GM23338 (cell line): ENCODE results near the gene TARBP1. TPM values are rescaled to one million over a fixed set of nuclear protein-coding genes. Genes with fewer than 3 reads are reported as not detected.

Source experiments
- ATAC-seq: fragments of 200-7000 bp; cut with Tn5 transposase; 3 replicates; pipeline ENCODE4 v1.9.1; 2020
- DNase-seq: peaks from one replicate; pipeline ENCODE4 v3.0.0-alpha.2; 2015; ENCODE audit warnings: low spot score
- H2AFZ ChIP-seq: fragments of 200-600 bp; sonication (generic); 2 replicates; pipeline ENCODE4 v1.8.0; 2016; ENCODE audit warnings: antibody characterized with exemption, mild to moderate bottlenecking, moderate library complexity
- H3F3A ChIP-seq: fragments of 200-600 bp; sonication (generic); replicated peaks from 2 replicates; pipeline ENCODE4 v1.8.0; 2017; ENCODE audit warnings: antibody characterized with exemption, mixed run types, low read depth
- H3K27ac ChIP-seq: fragments of 200-600 bp; sonication (generic); 2 replicates; pipeline ENCODE4 v1.6.1; 2016; ENCODE audit warnings: low read depth
- H3K27me3 ChIP-seq: fragments of 200-600 bp; sonication (generic); 2 replicates; pipeline ENCODE4 v1.8.0; 2016; ENCODE audit warnings: mild to moderate bottlenecking, mixed run types, moderate library complexity; ENCODE audit not compliant: insufficient read depth
- H3K36me3 ChIP-seq: fragments of 200-600 bp; sonication (generic); 2 replicates; pipeline ENCODE4 v1.8.0; 2016; ENCODE audit warnings: mild to moderate bottlenecking; ENCODE audit not compliant: insufficient read depth
- H3K4me1 ChIP-seq: fragments of 200-600 bp; sonication (generic); 2 replicates; pipeline ENCODE4 v1.8.0; 2016; ENCODE audit warnings: mild to moderate bottlenecking, moderate library complexity; ENCODE audit not compliant: insufficient read depth
- H3K4me2 ChIP-seq: fragments of 200-600 bp; sonication (generic); 2 replicates; pipeline ENCODE4 v1.7.1; 2017; ENCODE audit warnings: mixed run types
- H3K4me3 ChIP-seq: fragments of 200-600 bp; sonication (generic); 2 replicates; pipeline ENCODE4 v1.6.1; 2016; ENCODE audit warnings: mixed run types
- H3K79me2 ChIP-seq: fragments of 200-600 bp; sonication (generic); replicated peaks from 2 replicates; pipeline ENCODE4 v1.8.0; 2017; ENCODE audit warnings: mild to moderate bottlenecking; ENCODE audit not compliant: insufficient read depth
- H3K9me2 ChIP-seq: fragments of 200-600 bp; sonication (generic); 2 replicates; pipeline ENCODE4 v1.8.0; 2017; ENCODE audit not compliant: insufficient read depth
- H4K20me1 ChIP-seq: fragments of 200-600 bp; sonication (generic); replicated peaks from 2 replicates; pipeline ENCODE4 v1.8.0; 2017; ENCODE audit warnings: mild to moderate bottlenecking; ENCODE audit not compliant: insufficient read depth
- H3K27ac Mint-ChIP-seq: 2 replicates; pipeline ENCODE4 v1.8.0; 2020; ENCODE audit warnings: inconsistent platforms, mild to moderate bottlenecking, moderate library complexity, mixed read lengths
- H3K27me3 Mint-ChIP-seq: 3 replicates; pipeline ENCODE4 v1.8.0; 2022; ENCODE audit warnings: low read depth, mild to moderate bottlenecking, moderate library complexity, mixed read lengths, inconsistent platforms; ENCODE audit not compliant: insufficient read depth, poor library complexity
- H3K36me3 Mint-ChIP-seq: 3 replicates; pipeline ENCODE4 v1.8.0; 2021; ENCODE audit warnings: low read depth, mild to moderate bottlenecking, inconsistent platforms, moderate library complexity, mixed read lengths
- H3K4me1 Mint-ChIP-seq: 3 replicates; pipeline ENCODE4 v1.8.0; 2020; ENCODE audit warnings: mild to moderate bottlenecking, inconsistent platforms, mixed read lengths
- H3K4me3 Mint-ChIP-seq: 3 replicates; pipeline ENCODE4 v1.8.0; 2021; ENCODE audit warnings: moderate library complexity, mild to moderate bottlenecking, inconsistent platforms, mixed read lengths
- H3K9me3 Mint-ChIP-seq: 3 replicates; pipeline ENCODE4 v1.8.0; 2020; ENCODE audit warnings: moderate library complexity, mild to moderate bottlenecking, inconsistent platforms, mixed read lengths
- CREB1 ChIP-seq: fragments of 250-450 bp; sonication (Bioruptor Pico); IDR thresholded peaks from 2 replicates; pipeline ENCODE4 v1.5.0; 2020; ENCODE audit warnings: low read depth, mild to moderate bottlenecking, moderate library complexity
- CTCF ChIP-seq, 2 experiments: fragments of 200-600 bp in 1 of 2; sonication (generic) in 1 of 2; conservative IDR thresholded peaks; 2 replicates each; pipeline versions ENCODE4 v1.5.1 to v1.6.1; 2016 to 2017; ENCODE audit warnings: antibody characterized with exemption in 2 of 2, low read depth in 2 of 2, mild to moderate bottlenecking in 2 of 2, moderate library complexity in 1 of 2
- ETS1 ChIP-seq: IDR thresholded peaks from 2 replicates; pipeline ENCODE4 v1.6.1; 2016; ENCODE audit warnings: antibody characterized with exemption
- EZH2 ChIP-seq: fragments of 200-600 bp; sonication (generic); IDR thresholded peaks from one replicate; pipeline ENCODE4 v1.8.0; 2017; ENCODE audit warnings: antibody characterized with exemption, mild to moderate bottlenecking, low read depth; ENCODE audit not compliant: unreplicated experiment
- EZH2phosphoT487 ChIP-seq: fragments of 200-600 bp; sonication (generic); IDR thresholded peaks from one replicate; pipeline ENCODE4 v1.8.1; 2018; ENCODE audit warnings: antibody characterized with exemption; ENCODE audit not compliant: unreplicated experiment
- JUNB ChIP-seq: IDR thresholded peaks from one replicate; pipeline ENCODE4 v1.6.1; 2016; ENCODE audit warnings: antibody characterized with exemption; ENCODE audit not compliant: unreplicated experiment
- NANOG ChIP-seq: IDR thresholded peaks from 2 replicates; pipeline ENCODE4 v1.6.1; 2016; ENCODE audit warnings: antibody characterized with exemption, borderline replicate concordance
- POLR2AphosphoS5 ChIP-seq: IDR thresholded peaks from 2 replicates; pipeline ENCODE4 v1.6.1; 2016; ENCODE audit warnings: antibody characterized with exemption, low read depth
- REST ChIP-seq: IDR thresholded peaks from one replicate; pipeline ENCODE4 v1.6.1; 2018; ENCODE audit warnings: antibody characterized with exemption; ENCODE audit not compliant: unreplicated experiment
- STAT1 ChIP-seq: IDR thresholded peaks from one replicate; pipeline ENCODE4 v1.6.1; 2016; ENCODE audit warnings: antibody characterized with exemption; ENCODE audit not compliant: unreplicated experiment
- ZNF114 ChIP-seq: fragments of 250-450 bp; sonication (Bioruptor Pico); IDR thresholded peaks from 2 replicates; pipeline ENCODE4 v1.5.0; 2020; ENCODE audit warnings: mild to moderate bottlenecking, moderate library complexity
- ZNF331 ChIP-seq: fragments of 250-450 bp; sonication (Bioruptor Pico); IDR thresholded peaks from 2 replicates; pipeline ENCODE4 v1.5.0; 2020; ENCODE audit warnings: low read depth, mild to moderate bottlenecking, moderate library complexity
- polyA plus RNA-seq: library from polyadenylated mRNA; unstranded; fragments of >200 nt; fragmentation: Nextera tagmentation; extraction: Ambion mirVana; gene quantifications from 2 replicates; pipeline ENCODE4 v1.2.1, GENCODE V29; 2016
- total RNA-seq: library from RNA; depleted of rRNA; stranded (reverse); fragments of >200 nt; shearing (Covaris generic); gene quantifications from 2 replicates; pipeline ENCODE4 v1.2.3, GENCODE V29; 2014
- TF ChIP-seq, protein P1 (sequence below): fragments of 250-450 bp; sonication (Bioruptor Pico); IDR thresholded peaks from 2 replicates; pipeline ENCODE4 v1.5.0; 2020; ENCODE audit warnings: mild to moderate bottlenecking, moderate library complexity

The TARBP1 gene
- total and polyA plus RNA-seq, 2 experiments from 2014 or later, result 14.9 to 18.8 TPM

DNA sequence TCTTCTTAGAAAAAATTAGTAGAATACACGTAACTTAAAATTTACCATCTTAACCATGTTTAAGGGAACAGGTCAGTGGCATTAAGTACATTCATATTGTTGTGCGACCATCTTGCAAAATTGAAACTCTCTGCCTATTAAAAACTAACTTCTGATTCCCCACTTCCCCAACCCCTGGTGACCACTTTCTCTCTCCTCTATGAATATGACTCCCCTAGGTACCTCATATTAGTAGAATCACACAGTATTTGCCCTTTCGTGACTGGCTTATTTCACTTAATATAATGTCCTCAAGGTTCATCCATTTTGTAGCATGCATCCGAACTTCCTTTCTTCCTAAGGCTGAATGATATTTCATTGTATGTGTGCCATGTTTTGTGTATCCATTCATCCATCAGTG is 15.1 kb upstream of the TARBP1 start:
- Mint-ChIP-seq H3K4me3 (no peak overlapping the region), H3K9me3 (no peaks in the 10 kb centered on the region), H3K36me3 (no peaks in the 10 kb centered on the region), H3K4me1 (peaks cover 18% of the 10 kb centered on the region), H3K27me3 (no peaks in the 10 kb centered on the region), H3K27ac (no peak overlapping the region)
- H3K27ac ChIP-seq, result no peak overlapping the region
- no peaks in the 10 kb centered on the region for H3F3A ChIP-seq
- H3K4me2 ChIP-seq, result no peak overlapping the region
- H3K36me3 ChIP-seq, result no peaks in the 10 kb centered on the region
- H4K20me1 ChIP-seq, result no peaks in the 10 kb centered on the region
- H3K27me3 ChIP-seq, result no peaks in the 10 kb centered on the region
- peaks cover 7% of the 10 kb centered on the region; the same call in 1 of the 2 replicates for H3K4me1 ChIP-seq
- no peak overlapping the region for H3K4me3 ChIP-seq
- H2AFZ ChIP-seq, result no peak overlapping the region
- H3K79me2 ChIP-seq, result no peaks in the 10 kb centered on the region
- H3K9me2 ChIP-seq, result no peaks in the 10 kb centered on the region
- ATAC-seq (no peak), DNase-seq (no peak)
- TF ChIP-seq, protein P1, sequence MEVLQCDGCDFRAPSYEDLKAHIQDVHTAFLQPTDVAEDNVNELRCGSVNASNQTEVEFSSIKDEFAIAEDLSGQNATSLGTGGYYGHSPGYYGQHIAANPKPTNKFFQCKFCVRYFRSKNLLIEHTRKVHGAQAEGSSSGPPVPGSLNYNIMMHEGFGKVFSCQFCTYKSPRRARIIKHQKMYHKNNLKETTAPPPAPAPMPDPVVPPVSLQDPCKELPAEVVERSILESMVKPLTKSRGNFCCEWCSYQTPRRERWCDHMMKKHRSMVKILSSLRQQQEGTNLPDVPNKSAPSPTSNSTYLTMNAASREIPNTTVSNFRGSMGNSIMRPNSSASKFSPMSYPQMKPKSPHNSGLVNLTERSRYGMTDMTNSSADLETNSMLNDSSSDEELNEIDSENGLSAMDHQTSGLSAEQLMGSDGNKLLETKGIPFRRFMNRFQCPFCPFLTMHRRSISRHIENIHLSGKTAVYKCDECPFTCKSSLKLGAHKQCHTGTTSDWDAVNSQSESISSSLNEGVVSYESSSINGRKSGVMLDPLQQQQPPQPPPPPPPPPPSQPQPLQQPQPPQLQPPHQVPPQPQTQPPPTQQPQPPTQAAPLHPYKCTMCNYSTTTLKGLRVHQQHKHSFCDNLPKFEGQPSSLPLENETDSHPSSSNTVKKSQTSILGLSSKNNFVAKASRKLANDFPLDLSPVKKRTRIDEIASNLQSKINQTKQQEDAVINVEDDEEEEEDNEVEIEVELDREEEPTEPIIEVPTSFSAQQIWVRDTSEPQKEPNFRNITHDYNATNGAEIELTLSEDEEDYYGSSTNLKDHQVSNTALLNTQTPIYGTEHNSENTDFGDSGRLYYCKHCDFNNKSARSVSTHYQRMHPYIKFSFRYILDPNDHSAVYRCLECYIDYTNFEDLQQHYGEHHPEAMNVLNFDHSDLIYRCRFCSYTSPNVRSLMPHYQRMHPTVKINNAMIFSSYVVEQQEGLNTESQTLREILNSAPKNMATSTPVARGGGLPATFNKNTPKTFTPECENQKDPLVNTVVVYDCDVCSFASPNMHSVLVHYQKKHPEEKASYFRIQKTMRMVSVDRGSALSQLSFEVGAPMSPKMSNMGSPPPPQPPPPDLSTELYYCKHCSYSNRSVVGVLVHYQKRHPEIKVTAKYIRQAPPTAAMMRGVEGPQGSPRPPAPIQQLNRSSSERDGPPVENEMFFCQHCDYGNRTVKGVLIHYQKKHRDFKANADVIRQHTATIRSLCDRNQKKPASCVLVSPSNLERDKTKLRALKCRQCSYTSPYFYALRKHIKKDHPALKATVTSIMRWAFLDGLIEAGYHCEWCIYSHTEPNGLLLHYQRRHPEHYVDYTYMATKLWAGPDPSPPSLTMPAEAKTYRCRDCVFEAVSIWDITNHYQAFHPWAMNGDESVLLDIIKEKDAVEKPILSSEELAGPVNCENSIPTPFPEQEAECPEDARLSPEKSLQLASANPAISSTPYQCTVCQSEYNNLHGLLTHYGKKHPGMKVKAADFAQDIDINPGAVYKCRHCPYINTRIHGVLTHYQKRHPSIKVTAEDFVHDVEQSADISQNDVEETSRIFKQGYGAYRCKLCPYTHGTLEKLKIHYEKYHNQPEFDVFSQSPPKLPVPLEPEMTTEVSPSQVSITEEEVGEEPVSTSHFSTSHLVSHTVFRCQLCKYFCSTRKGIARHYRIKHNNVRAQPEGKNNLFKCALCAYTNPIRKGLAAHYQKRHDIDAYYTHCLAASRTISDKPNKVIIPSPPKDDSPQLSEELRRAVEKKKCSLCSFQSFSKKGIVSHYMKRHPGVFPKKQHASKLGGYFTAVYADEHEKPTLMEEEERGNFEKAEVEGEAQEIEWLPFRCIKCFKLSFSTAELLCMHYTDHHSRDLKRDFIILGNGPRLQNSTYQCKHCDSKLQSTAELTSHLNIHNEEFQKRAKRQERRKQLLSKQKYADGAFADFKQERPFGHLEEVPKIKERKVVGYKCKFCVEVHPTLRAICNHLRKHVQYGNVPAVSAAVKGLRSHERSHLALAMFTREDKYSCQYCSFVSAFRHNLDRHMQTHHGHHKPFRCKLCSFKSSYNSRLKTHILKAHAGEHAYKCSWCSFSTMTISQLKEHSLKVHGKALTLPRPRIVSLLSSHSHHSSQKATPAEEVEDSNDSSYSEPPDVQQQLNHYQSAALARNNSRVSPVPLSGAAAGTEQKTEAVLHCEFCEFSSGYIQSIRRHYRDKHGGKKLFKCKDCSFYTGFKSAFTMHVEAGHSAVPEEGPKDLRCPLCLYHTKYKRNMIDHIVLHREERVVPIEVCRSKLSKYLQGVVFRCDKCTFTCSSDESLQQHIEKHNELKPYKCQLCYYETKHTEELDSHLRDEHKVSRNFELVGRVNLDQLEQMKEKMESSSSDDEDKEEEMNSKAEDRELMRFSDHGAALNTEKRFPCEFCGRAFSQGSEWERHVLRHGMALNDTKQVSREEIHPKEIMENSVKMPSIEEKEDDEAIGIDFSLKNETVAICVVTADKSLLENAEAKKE (CRISPR knock-in tag), result no peak
- TF ChIP-seq CTCF (conservative IDR thresholded peaks at IDR 0.05; ENCODE audit: low read depth in 2 of 2) (no peak), POLR2AphosphoS5 (no peak), ZNF114 (CRISPR knock-in tag) (no peak), STAT1 (no peak), REST (no peak), ZNF331 (no peak), EZH2 (no peak), JUNB (no peak), EZH2phosphoT487 (no peak), ETS1 (no peak), CREB1 (CRISPR knock-in tag) (no peak), NANOG (no peak)
